GM12878 (cell line): ENCODE results near the gene BTK. TPM values are rescaled to one million over a fixed set of nuclear protein-coding genes. Genes with fewer than 3 reads are reported as not detected.

ENCODE experiments used
- ATAC-seq: fragments of 200-7000 bp; cut with Tn5 transposase; 3 replicates; pipeline ENCODE4 v1.9.1; 2020; ENCODE audit warnings: mild to moderate bottlenecking, moderate library complexity
- BruUV-seq: library from RNA; stranded (reverse); fragments of 400-500 nt; replicated peaks from 2 replicates; lab custom pipeline; 2021; lab: Mats Ljungman, UMichigan
- CTCF ChIA-PET: fragments of 300-600 bp; sonication (Branson Sonifier 250); formaldehyde crosslinking; extraction: SDS; loops from one replicate; lab custom pipeline; 2021; ENCODE audit warnings: inconsistent platforms; lab: Yijun Ruan, JAX
- POLR2A ChIA-PET: fragments of 350-600 bp; formaldehyde crosslinking; extraction: SDS; loops from one replicate; lab custom pipeline; 2021; ENCODE audit warnings: inconsistent platforms; lab: Charles Lee
- RAD21 ChIA-PET: fragments of 300-600 bp; sonication (Branson Sonifier 250); formaldehyde crosslinking; loops from one replicate; lab custom pipeline; 2023; ENCODE audit warnings: antibody characterized with exemption; ENCODE audit not compliant: unreplicated experiment; lab: Charles Lee
- SMC1A ChIA-PET: fragments of 300-600 bp; sonication (Branson Sonifier 250); formaldehyde crosslinking; loops from one replicate; lab custom pipeline; 2023; ENCODE audit not compliant: unreplicated experiment, uncharacterized antibody; lab: Charles Lee
- DNase-seq: peaks from one replicate; pipeline ENCODE4 v3.0.0-alpha.2; 2011; ENCODE audit warnings: low read depth, low spot score
- FAIRE-seq: peaks from 3 replicates; lab custom pipeline; 2011; peaks lifted over from hg19 to GRCh38; lab: Jason Lieb, UNC
- H2AFZ ChIP-seq: 2 replicates; pipeline ENCODE4 v1.6.0; 2011; ENCODE audit warnings: low read depth, low read length, control low read depth; ENCODE audit not compliant: control insufficient read depth
- H3K27ac ChIP-seq: 2 replicates; pipeline ENCODE4 v1.5.1; 2011; ENCODE audit warnings: control low read depth; ENCODE audit not compliant: control insufficient read depth, insufficient read depth
- H3K27me3 ChIP-seq, 2 experiments: replicated peaks in 1 of 2; 2 replicates each; pipeline versions ENCODE4 v1.6.0 to v1.6.1; 2011; ENCODE audit warnings: low read length in 1 of 2; ENCODE audit not compliant: control insufficient read depth in 2 of 2, insufficient read depth in 2 of 2
- H3K36me3 ChIP-seq, 2 experiments: 2 replicates each; pipeline ENCODE4 v1.5.1; 2011; ENCODE audit warnings: low read length in 1 of 2; ENCODE audit not compliant: control insufficient read depth in 2 of 2, insufficient read depth in 2 of 2
- H3K4me1 ChIP-seq: 2 replicates; pipeline ENCODE4 v1.6.1; 2011; ENCODE audit warnings: mild to moderate bottlenecking, low read length, moderate library complexity, mixed read lengths; ENCODE audit not compliant: control insufficient read depth, insufficient read depth
- H3K4me2 ChIP-seq: 2 replicates; pipeline ENCODE4 v1.6.0; 2011; ENCODE audit warnings: control low read depth; ENCODE audit not compliant: control insufficient read depth, insufficient read depth
- H3K4me3 ChIP-seq: fragments of 200-600 bp; sonication (generic); 2 replicates; pipeline ENCODE4 v1.5.1; 2016
- H3K79me2 ChIP-seq: 2 replicates; pipeline ENCODE4 v1.6.0; 2011; ENCODE audit warnings: low read length; ENCODE audit not compliant: control insufficient read depth, insufficient read depth
- H3K9ac ChIP-seq: 2 replicates; pipeline ENCODE4 v1.8.0; 2011; ENCODE audit warnings: low read length, control low read depth, mixed read lengths; ENCODE audit not compliant: control insufficient read depth, insufficient read depth
- H3K9me3 ChIP-seq: replicated peaks from 3 replicates; pipeline ENCODE4 v1.5.1; 2011; ENCODE audit warnings: mild to moderate bottlenecking, low read length; ENCODE audit not compliant: control insufficient read depth, insufficient read depth
- H4K20me1 ChIP-seq: 2 replicates; pipeline ENCODE4 v1.6.0; 2011; ENCODE audit not compliant: control insufficient read depth, insufficient read depth
- CBFB ChIP-seq: IDR thresholded peaks from 2 replicates; pipeline ENCODE4 v1.6.1; 2016; ENCODE audit warnings: antibody characterized with exemption, low read depth
- CBX5 ChIP-seq: sonication (generic); IDR thresholded peaks from 2 replicates; pipeline ENCODE4 v1.6.1; 2016; ENCODE audit warnings: low read depth, moderate library complexity, mild to moderate bottlenecking, inconsistent platforms
- E2F4 ChIP-seq: IDR thresholded peaks from 2 replicates; pipeline ENCODE4 v1.6.1; 2012; ENCODE audit warnings: low read depth, low read length, improper control_type of control experiment
- EP300 ChIP-seq, 2 experiments: fragments of 150-350 bp in 1 of 2; IDR thresholded peaks; 2 replicates each; pipeline ENCODE4 v1.6.1; 2011 to 2012; ENCODE audit warnings: low read depth in 2 of 2, low read length in 2 of 2, borderline replicate concordance in 1 of 2, improper control_type of control experiment in 1 of 2, inconsistent platforms in 1 of 2; ENCODE audit not compliant: control insufficient read depth in 1 of 2
- EZH2 ChIP-seq: IDR thresholded peaks from 2 replicates; pipeline ENCODE4 v1.6.1; 2012; ENCODE audit warnings: low read depth, mild to moderate bottlenecking, control low read depth, inconsistent platforms, low read length, borderline replicate concordance; ENCODE audit not compliant: control insufficient read depth
- FOXM1 ChIP-seq: IDR thresholded peaks from 2 replicates; pipeline ENCODE4 v1.6.1; 2012; ENCODE audit warnings: low read depth, mild to moderate bottlenecking, inconsistent platforms, low read length, moderate library complexity
- KAT2A ChIP-seq: conservative IDR thresholded peaks from 2 replicates; pipeline ENCODE4 v1.6.1; 2011; ENCODE audit warnings: low read depth, low read length; ENCODE audit not compliant: control insufficient read depth
- MYB ChIP-seq: fragments of 150-350 bp; IDR thresholded peaks from 2 replicates; pipeline ENCODE4 v1.6.1; 2014; ENCODE audit warnings: mild to moderate bottlenecking, low read depth, low read length, borderline replicate concordance
- NFIC ChIP-seq: IDR thresholded peaks from 2 replicates; pipeline ENCODE4 v1.6.1; 2012; ENCODE audit warnings: low read depth, mild to moderate bottlenecking, inconsistent platforms, low read length, moderate library complexity
- NRF1 ChIP-seq: conservative IDR thresholded peaks from 2 replicates; pipeline ENCODE4 v1.6.1; 2011; ENCODE audit warnings: mild to moderate bottlenecking, low read depth, low read length, improper control_type of control experiment
- PAX5 ChIP-seq: IDR thresholded peaks from 2 replicates; pipeline ENCODE4 v1.6.1; 2011; ENCODE audit warnings: low read depth, low read length, borderline replicate concordance
- POLR2AphosphoS5 ChIP-seq: IDR thresholded peaks from 2 replicates; pipeline ENCODE4 v1.6.1; 2011; ENCODE audit warnings: mild to moderate bottlenecking, low read length, inconsistent platforms
- REST ChIP-seq: IDR thresholded peaks from 2 replicates; pipeline ENCODE4 v1.6.1; 2012; ENCODE audit warnings: mild to moderate bottlenecking, low read depth, low read length
- RUNX3 ChIP-seq: IDR thresholded peaks from 2 replicates; pipeline ENCODE4 v1.6.1; 2012; ENCODE audit warnings: low read length, inconsistent platforms
- SIX5 ChIP-seq: IDR thresholded peaks from 2 replicates; pipeline ENCODE4 v1.6.1; 2011; ENCODE audit warnings: mild to moderate bottlenecking, low read depth, low read length, moderate library complexity; ENCODE audit not compliant: severe bottlenecking
- SUPT20H ChIP-seq: IDR thresholded peaks from 2 replicates; pipeline ENCODE4 v1.6.1; 2011; ENCODE audit warnings: low read depth, mild to moderate bottlenecking, low read length, moderate library complexity, borderline replicate concordance; ENCODE audit not compliant: control insufficient read depth
- USF1 ChIP-seq: IDR thresholded peaks from 2 replicates; pipeline ENCODE4 v1.6.1; 2011; ENCODE audit warnings: borderline replicate concordance, low read depth, mild to moderate bottlenecking, moderate library complexity, mixed read lengths, low read length; ENCODE audit not compliant: insufficient read depth; ENCODE audit errors: extremely low read length
- WGBS: methylation state at CpG from one replicate; pipeline ENCODE4 v1.1.6; 2016; ENCODE audit warnings: low lambda C conversion rate; ENCODE audit not compliant: insufficient replicate concordance, insufficient coverage; ENCODE audit errors: missing lambda C conversion rate; 5-methylcytosine and 5-hydroxymethylcytosine counted together
- in situ Hi-C: fragments of 300-500 bp; cut with MboI; formaldehyde crosslinking; loops from 9 replicates; pipeline ENCODE4 v1.14.3; 2018; ENCODE audit warnings: mixed read lengths
- intact Hi-C: fragments of 100-400 bp; cut with micrococcal nuclease; formaldehyde crosslinking; loops from one replicate; pipeline ENCODE4 v1.14.2; 2022; ENCODE audit not compliant: unreplicated experiment
- polyA plus RNA-seq, 11 experiments: library from polyadenylated mRNA; depleted of rRNA in 4 of 11; unstranded in 6 of 11; stranded (reverse) in 5 of 11; fragments of >200 nt; fragmentation: Nextera tagmentation in 4 of 11; fragmentation: Illumina TruSeq in 1 of 11; extraction: Ambion mirVana in 4 of 11; extraction: Trizol in 1 of 11; gene quantifications; 1 replicate in 1 of 11; 2 replicates in 10 of 11; pipeline versions ENCODE4 v1.2.1 to v1.2.3, GENCODE V29; 2011 to 2016; ENCODE audit warnings: inconsistent platforms in 2 of 11, missing spikeins in 2 of 11, low read depth in 1 of 11
- total RNA-seq, 4 experiments: library from RNA; depleted of rRNA in 3 of 4; stranded (reverse); fragments of >200 nt in 3 of 4; fragmentation: Illumina TruSeq in 1 of 4; extraction: Trizol in 1 of 4; gene quantifications; 2 replicates each; pipeline versions ENCODE4 v1.2.1 to v1.2.3, GENCODE V29; 2013 to 2021

The BTK gene
- total and polyA plus RNA-seq, 10 of the 15 experiments (the other 5 are each of a cell fraction or from before 2014, with no cell fraction given), result 24.0 to 154 (median 88.9) TPM

GRCh38 chrX:101407748-101408531, 21.9 kb upstream of the BTK start, which contains the start of the genes GLA and HNRNPH2:
GLA (minus strand) TSS chrX:101407925; CDS start chrX:101407903, 22 bp downstream.
HNRNPH2 (plus strand) TSS chrX:101408222; CDS start chrX:101411989, 3,767 bp downstream.
- 22% methylated on average over 37 of the region's 47 CpGs for WGBS
- H3K4me2 ChIP-seq, result no peak within 1 kb of the TSS; the same call in 1 of the 2 replicates
- ChIA-PET RAD21 (no interaction called here), CTCF (no interaction called here), SMC1A (interaction anchor here (0.8 kb wide), 1 partner anchor 11 kb away, joined by 3 read pairs; no protein-coding TSS in a partner anchor), POLR2A (interaction anchor here (0.6 to 1.5 kb wide), 3 partner anchors 14 to 24 kb away, joined by 3 to 6 read pairs (median 5); partner anchors contain the start of gene RPL36A)
- no TSS peak for BruUV-seq
- H3K79me2 ChIP-seq, result peaks cover 57% of the 10 kb centered on the region
- in situ Hi-C loops (no loop called here), intact Hi-C loops (loop anchor here (2.0 kb wide), 1 partner anchor 17 kb away; the partner anchor contains the start of gene RPL36A)
- no peaks in the 10 kb centered on the region for H3K27me3 ChIP-seq
- FAIRE-seq, result peak; percentile 81
- peaks cover 0 to 4% of the 10 kb centered on the region in 2 experiments; a peak in 1 of 4 replicates for H3K36me3 ChIP-seq
- peak; percentile 88 for ATAC-seq
- peak within 1 kb of the TSS; percentile 75 for H3K4me3 ChIP-seq
- peak within 1 kb of the TSS; percentile 92 for H3K27ac ChIP-seq
- H3K9me3 ChIP-seq, result no peaks in the 10 kb centered on the region; the same call in 2 of the 3 replicates
- peak within 1 kb of the TSS; percentile 84 for H3K9ac ChIP-seq
- DNase-seq, result peak; percentile 98
- no peaks in the 10 kb centered on the region for H4K20me1 ChIP-seq
- H2AFZ ChIP-seq, result peak within 1 kb of the TSS; percentile 80
- H3K4me1 ChIP-seq, result peaks cover 12% of the 10 kb centered on the region
- no peak for TF ChIP-seq PAX5
- no peak for TF ChIP-seq CBX5
- no peak for TF ChIP-seq SUPT20H
- TF ChIP-seq E2F4, result no peak
- no peak for TF ChIP-seq SIX5
- TF ChIP-seq EP300 (IDR thresholded peaks at IDR 0.05; ENCODE audit: borderline replicate concordance in 1 of 2, control insufficient read depth in 1 of 2, low read depth in 2 of 2, low read length in 2 of 2), result peak; percentile 41 to 70; a peak in 3 of 4 replicates
- TF ChIP-seq NFIC, result peak; percentile 83
- no peak for TF ChIP-seq MYB
- no peak; the same call in 1 of the 2 replicates for TF ChIP-seq RUNX3
- TF ChIP-seq FOXM1, result no peak
- peak; percentile 93 for TF ChIP-seq USF1
- TF ChIP-seq REST, result no peak
- TF ChIP-seq EZH2, result no peak
- no peak for TF ChIP-seq CBFB
- TF ChIP-seq KAT2A, result no peak
- TF ChIP-seq POLR2AphosphoS5, result peak; percentile 81
- no peak for TF ChIP-seq NRF1
